ENCODE data around the gene TBC1D14.

TBC1D14 gene

GRCh38 chr4:7044137-7044930 lies 134.7 kb downstream of the TBC1D14 start:
- DNase-seq (ENCODE audit: low spot score) = no peak

- DNase-seq (ENCODE audit: low spot score) = no peak
Measured at GRCh38 chr4:7045553-7045952, 135.9 kb downstream of the TBC1D14 start.

GRCh38 chr4:7045961-7046921 lies 136.6 kb downstream of the TBC1D14 start:
- DNase-seq (ENCODE audit: low spot score) = no peak

GRCh38 chr4:7046971-7047370 lies 137.3 kb downstream of the TBC1D14 start:
- DNase-seq (ENCODE audit: low spot score) = no peak

- DNase-seq (ENCODE audit: low spot score) = no peak
Measured at GRCh38 chr4:7048642-7049041, 139.0 kb downstream of the TBC1D14 start.

GRCh38 chr4:7049295-7049694 lies 139.7 kb downstream of the TBC1D14 start:
- no peak for DNase-seq (ENCODE audit: low spot score)

GRCh38 chr4:7049739-7050138 lies 140.1 kb downstream of the TBC1D14 start:
- DNase-seq (ENCODE audit: low spot score) = no peak

GRCh38 chr4:7050481-7051143 lies 141.0 kb downstream of the TBC1D14 start:
- DNase-seq (ENCODE audit: low spot score) = no peak

- no peak for DNase-seq (ENCODE audit: low spot score)
Measured at GRCh38 chr4:7051144-7051495, 141.5 kb downstream of the TBC1D14 start.

- DNase-seq (ENCODE audit: low spot score) = no peak
Measured at GRCh38 chr4:7051905-7052304, 142.3 kb downstream of the TBC1D14 start.

GRCh38 chr4:7052313-7052712 lies 142.7 kb downstream of the TBC1D14 start:
- no peak for DNase-seq (ENCODE audit: low spot score)

GRCh38 chr4:7052923-7053715 lies 143.5 kb downstream of the TBC1D14 start:
- DNase-seq (ENCODE audit: low spot score) = no peak

- no peak for DNase-seq (ENCODE audit: low spot score)
Measured at GRCh38 chr4:7054106-7054880, 144.7 kb downstream of the TBC1D14 start.

GRCh38 chr4:7055111-7055989 lies 145.7 kb downstream of the TBC1D14 start:
- DNase-seq (ENCODE audit: low spot score) = no peak

GRCh38 chr4:7055990-7056325 lies 146.3 kb downstream of the TBC1D14 start:
- no peak for DNase-seq (ENCODE audit: low spot score)

- no peak for DNase-seq (ENCODE audit: low spot score)
Measured at GRCh38 chr4:7058792-7059191, 149.2 kb downstream of the TBC1D14 start.

GRCh38 chr4:7059662-7060061 lies 150.0 kb downstream of the TBC1D14 start:
- no peak for DNase-seq (ENCODE audit: low spot score)

GRCh38 chr4:7060346-7061150 lies 150.9 kb downstream of the TBC1D14 start:
- DNase-seq (ENCODE audit: low spot score) = no peak

- no peak for DNase-seq (ENCODE audit: low spot score)
Measured at GRCh38 chr4:7061815-7062214, 152.2 kb downstream of the TBC1D14 start.

Data from SW480 (cell line).